HCT116 (cell line): ENCODE results near the gene SLC6A6. TPM values are rescaled to one million over a fixed set of nuclear protein-coding genes. Genes with fewer than 3 reads are reported as not detected.

ENCODE experiments used
- ATAC-seq: fragments of 200-7000 bp; cut with Tn5 transposase; 2 replicates; pipeline ENCODE4 v1.9.1; 2020; ENCODE audit warnings: mild to moderate bottlenecking, moderate library complexity
- BruUV-seq: library from RNA; stranded (reverse); fragments of 400-500 nt; replicated peaks from 2 replicates; lab custom pipeline; 2021; lab: Mats Ljungman, UMichigan
- CTCF ChIA-PET: fragments of 300-600 bp; sonication (Branson Sonifier 250); formaldehyde crosslinking; loops from one replicate; lab custom pipeline; 2021; ENCODE audit warnings: antibody characterized with exemption; lab: Charles Lee
- POLR2A ChIA-PET: fragments of 300-600, 350-600 bp; sonication (Branson Sonifier 250); formaldehyde crosslinking; loops from one replicate; lab custom pipeline; 2021; ENCODE audit warnings: antibody characterized with exemption; lab: Charles Lee
- RAD21 ChIA-PET, 2 experiments: fragments of 300-600 bp; sonication (Branson Sonifier 250); formaldehyde crosslinking; loops; one replicate each; lab custom pipeline; 2023; ENCODE audit warnings: low total read pairs in 2 of 2; ENCODE audit not compliant: uncharacterized antibody in 2 of 2, unreplicated experiment in 2 of 2, low non-redundant PET in 1 of 2; lab: Charles Lee
- DNase-seq: peaks from one replicate; pipeline ENCODE4 v3.0.0-alpha.2; 2010; ENCODE audit warnings: low read depth, low spot score
- H2AFZ ChIP-seq: fragments of 200-600 bp; shearing (Covaris generic), sonication (generic); 2 replicates; pipeline ENCODE4 v1.6.1; 2017; ENCODE audit warnings: low read depth, mixed run types, mixed read lengths, antibody characterized with exemption, low read length; ENCODE audit not compliant: poor library complexity, severe bottlenecking
- H3K27ac ChIP-seq: 2 replicates; pipeline ENCODE4 v1.5.1; 2012; ENCODE audit warnings: low read depth, low read length
- H3K27me3 ChIP-seq: fragments of 200-600 bp; sonication (generic); 2 replicates; pipeline ENCODE4 v1.6.1; 2016; ENCODE audit warnings: mixed run types, low read length, mixed read lengths; ENCODE audit not compliant: insufficient read depth
- H3K36me3 ChIP-seq, 2 experiments: fragments of 200-500 bp in 1 of 2; fragments of 200-600 bp in 1 of 2; sonication (Bioruptor generic) in 1 of 2; sonication (generic) in 1 of 2; 2 replicates each; pipeline versions ENCODE4 v1.5.1 to v1.6.1; 2014 to 2016; ENCODE audit warnings: low read length in 2 of 2, inconsistent platforms in 1 of 2, mixed read lengths in 1 of 2, mixed run types in 1 of 2; ENCODE audit not compliant: insufficient read depth in 2 of 2, control insufficient read depth in 1 of 2
- H3K4me1 ChIP-seq, 2 experiments: fragments of 200-600 bp in 1 of 2; sonication (generic) in 1 of 2; 2 replicates each; pipeline versions ENCODE4 v1.5.1 to v1.6.1; 2012 to 2017; ENCODE audit warnings: low read length in 2 of 2, inconsistent platforms in 1 of 2, mild to moderate bottlenecking in 1 of 2, mixed read lengths in 1 of 2, mixed run types in 1 of 2, moderate library complexity in 1 of 2; ENCODE audit not compliant: insufficient read depth in 2 of 2, control insufficient read depth in 1 of 2
- H3K4me2 ChIP-seq: fragments of 200-600 bp; sonication (generic); 2 replicates; pipeline ENCODE4 v1.6.1; 2017; ENCODE audit warnings: mixed run types, low read length, mixed read lengths
- H3K4me3 ChIP-seq, 2 experiments: fragments of 200-600 bp in 1 of 2; sonication (generic) in 1 of 2; replicated peaks in 1 of 2; 2 replicates each; pipeline ENCODE4 v1.5.1; 2011 to 2016; ENCODE audit warnings: low read length in 2 of 2, control low read depth in 1 of 2, low read depth in 1 of 2, mild to moderate bottlenecking in 1 of 2, mixed read lengths in 1 of 2, mixed run types in 1 of 2
- H3K79me2 ChIP-seq: fragments of 200-600 bp; sonication (generic); 2 replicates; pipeline ENCODE4 v1.6.1; 2017; ENCODE audit warnings: mild to moderate bottlenecking, mixed run types, low read length, moderate library complexity, mixed read lengths; ENCODE audit not compliant: insufficient read depth
- H3K9ac ChIP-seq: fragments of 200-600 bp; sonication (generic); 2 replicates; pipeline ENCODE4 v1.6.1; 2016; ENCODE audit warnings: low read length, mixed read lengths
- H3K9me2 ChIP-seq: fragments of 200-600 bp; sonication (generic), shearing (Covaris generic); 2 replicates; pipeline ENCODE4 v1.6.1; 2017; ENCODE audit warnings: mixed run types, mild to moderate bottlenecking, moderate library complexity; ENCODE audit not compliant: insufficient read depth
- H3K9me3 ChIP-seq, 2 experiments: fragments of 200-500 bp in 1 of 2; fragments of 200-600 bp in 1 of 2; sonication (Bioruptor generic) in 1 of 2; sonication (generic) in 1 of 2; 2 replicates each; pipeline ENCODE4 v1.6.1; 2014 to 2017; ENCODE audit warnings: low read length in 2 of 2, mixed read lengths in 2 of 2, inconsistent platforms in 1 of 2, low read depth in 1 of 2, mild to moderate bottlenecking in 1 of 2, mixed run types in 1 of 2, moderate library complexity in 1 of 2; ENCODE audit not compliant: control insufficient read depth in 1 of 2, insufficient read depth in 1 of 2
- H4K20me1 ChIP-seq: fragments of 200-600 bp; sonication (generic), shearing (Covaris generic); 2 replicates; pipeline ENCODE4 v1.6.1; 2017; ENCODE audit warnings: mixed run types, mild to moderate bottlenecking, moderate library complexity; ENCODE audit not compliant: insufficient read depth
- CBX3 ChIP-seq: IDR thresholded peaks from 2 replicates; pipeline ENCODE4 v1.6.1; 2012; ENCODE audit warnings: low read depth
- EGR1 ChIP-seq: IDR thresholded peaks from 2 replicates; pipeline ENCODE4 v1.6.1; 2012; ENCODE audit warnings: low read depth
- ELF1 ChIP-seq: IDR thresholded peaks from 2 replicates; pipeline ENCODE4 v1.6.1; 2012; ENCODE audit warnings: low read depth, borderline replicate concordance
- EZH2phosphoT487 ChIP-seq: fragments of 200-600 bp; IDR thresholded peaks from 2 replicates; pipeline ENCODE4 v1.6.1; 2018; ENCODE audit warnings: antibody characterized with exemption, borderline replicate concordance
- JUND ChIP-seq: IDR thresholded peaks from 2 replicates; pipeline ENCODE4 v1.6.1; 2012
- POLR2A ChIP-seq: IDR thresholded peaks from 2 replicates; pipeline ENCODE4 v1.7.0; 2011; ENCODE audit warnings: borderline replicate concordance; ENCODE audit not compliant: insufficient read depth, insufficient read length; ENCODE audit errors: extremely low read depth
- POLR2AphosphoS5 ChIP-seq: IDR thresholded peaks from 2 replicates; pipeline ENCODE4 v1.6.1; 2011; ENCODE audit warnings: mild to moderate bottlenecking, low read depth, low read length, moderate library complexity
- SIN3A ChIP-seq: IDR thresholded peaks from 2 replicates; pipeline ENCODE4 v1.6.1; 2012; ENCODE audit warnings: low read depth
- SRF ChIP-seq: IDR thresholded peaks from 2 replicates; pipeline ENCODE4 v1.6.1; 2012; ENCODE audit warnings: low read depth
- ZFX ChIP-seq: fragments of 450-650 bp; IDR thresholded peaks from 2 replicates; pipeline ENCODE4 v1.6.1; 2017
- ZNF274 ChIP-seq: fragments of 200-500 bp; sonication (Bioruptor generic); IDR thresholded peaks from 2 replicates; pipeline ENCODE4 v1.6.1; 2014; ENCODE audit warnings: mild to moderate bottlenecking, low read depth, low read length, inconsistent platforms
- intact Hi-C: fragments of 100-400 bp; cut with micrococcal nuclease; formaldehyde crosslinking; loops from 2 replicates; pipeline ENCODE4 v1.10.0; 2022
- total RNA-seq: library from RNA; stranded (reverse); gene quantifications from one replicate; pipeline ENCODE4 v1.2.1, GENCODE V29; 2021; ENCODE audit not compliant: unreplicated experiment
- TF ChIP-seq, protein P1 (sequence below): IDR thresholded peaks from 2 replicates; pipeline ENCODE4 v1.6.1; 2011; ENCODE audit warnings: mild to moderate bottlenecking, low read length, moderate library complexity; ENCODE audit not compliant: insufficient replicate concordance; ENCODE audit errors: extremely low read depth
- TF ChIP-seq, protein P2 (sequence below): IDR thresholded peaks from 2 replicates; pipeline ENCODE4 v1.6.1; 2012
- TF ChIP-seq, protein P3 (sequence below): IDR thresholded peaks from 2 replicates; pipeline ENCODE4 v1.6.1; 2012
- TF ChIP-seq, protein P4 (sequence below): IDR thresholded peaks from 2 replicates; pipeline ENCODE4 v1.6.1; 2012; ENCODE audit warnings: low read depth

The SLC6A6 gene
- total RNA-seq, 1 experiment from 2014 or later, result 36.3 TPM

DNA sequence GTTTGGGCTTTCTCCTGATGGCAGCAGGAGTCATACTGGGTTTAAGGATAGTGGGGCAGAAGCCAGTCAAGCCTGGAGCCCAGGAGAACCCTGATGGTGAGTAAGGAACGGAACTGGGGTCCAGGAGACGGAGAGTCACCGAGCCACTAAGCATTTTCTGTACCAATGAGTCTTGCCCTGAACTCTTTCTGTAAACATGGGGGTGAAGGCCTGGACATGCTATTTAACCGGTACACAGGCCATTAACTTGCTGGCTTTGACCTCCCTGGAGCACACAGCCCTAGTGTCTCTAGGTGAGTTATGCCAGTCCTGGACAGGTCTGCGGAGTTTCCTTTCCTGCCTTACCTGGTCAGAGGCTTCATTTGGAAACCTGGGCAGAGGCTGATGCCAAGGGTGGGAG, 3.9 kb downstream of the SLC6A6 start:
- no peaks in the 10 kb centered on the region for H4K20me1 ChIP-seq
- H3K4me3 ChIP-seq, result no peak overlapping the region
- peaks cover 0 to 18% of the 10 kb centered on the region in 2 experiments; a peak in 1 of 4 replicates for H3K36me3 ChIP-seq
- DNase-seq (no peak), ATAC-seq (no peak)
- H3K27me3 ChIP-seq, result no peaks in the 10 kb centered on the region
- no peak for TF ChIP-seq POLR2AphosphoS5
- no peak overlapping the region for H3K4me2 ChIP-seq
- H3K27ac ChIP-seq, result no peak overlapping the region
- no TSS peak for BruUV-seq
- H3K9ac ChIP-seq, result no peak overlapping the region
- intact Hi-C loops, result no loop called here
- no peaks in the 10 kb centered on the region for H3K9me2 ChIP-seq
- no peaks in the 10 kb centered on the region for H3K9me3 ChIP-seq
- H3K4me1 ChIP-seq, result peaks cover 36 to 63% of the 10 kb centered on the region in 2 experiments
- no peak overlapping the region for H2AFZ ChIP-seq
- H3K79me2 ChIP-seq, result peaks cover 85% of the 10 kb centered on the region
- ChIA-PET RAD21 (no interaction called here), POLR2A (no interaction called here), CTCF (no interaction called here)

DNA sequence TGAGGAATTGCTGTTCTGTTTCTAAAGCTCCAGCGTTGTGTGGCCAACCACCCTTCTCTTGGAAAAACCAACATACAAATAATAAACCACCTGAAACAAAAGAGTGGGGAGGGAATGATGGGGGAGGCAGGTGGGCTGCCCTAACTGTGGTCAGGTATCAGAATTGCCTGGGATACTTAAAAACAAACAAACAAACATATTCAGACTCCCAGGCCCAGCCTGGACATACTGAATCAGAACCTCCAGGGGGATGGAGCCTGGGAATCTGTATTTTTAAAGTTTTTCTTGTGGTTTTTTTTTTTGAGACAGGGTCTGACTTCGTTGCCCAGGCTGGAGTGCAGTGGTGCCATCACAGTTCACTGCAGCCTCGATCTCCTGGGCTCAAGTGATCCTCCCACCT, 4.4 kb downstream of the SLC6A6 start:
- intact Hi-C loops, result no loop called here
- no peaks in the 10 kb centered on the region for H3K9me2 ChIP-seq
- H3K27me3 ChIP-seq, result no peaks in the 10 kb centered on the region
- no peak overlapping the region for H3K9ac ChIP-seq
- no peak overlapping the region for H3K4me2 ChIP-seq
- TF ChIP-seq CBX3 (no peak), ELF1 (no peak), SIN3A (no peak), POLR2A (no peak), JUND (no peak), SRF (no peak), EGR1 (no peak), ZNF274 (no peak), ZFX (no peak), EZH2phosphoT487 (no peak)
- TF ChIP-seq, protein P1, sequence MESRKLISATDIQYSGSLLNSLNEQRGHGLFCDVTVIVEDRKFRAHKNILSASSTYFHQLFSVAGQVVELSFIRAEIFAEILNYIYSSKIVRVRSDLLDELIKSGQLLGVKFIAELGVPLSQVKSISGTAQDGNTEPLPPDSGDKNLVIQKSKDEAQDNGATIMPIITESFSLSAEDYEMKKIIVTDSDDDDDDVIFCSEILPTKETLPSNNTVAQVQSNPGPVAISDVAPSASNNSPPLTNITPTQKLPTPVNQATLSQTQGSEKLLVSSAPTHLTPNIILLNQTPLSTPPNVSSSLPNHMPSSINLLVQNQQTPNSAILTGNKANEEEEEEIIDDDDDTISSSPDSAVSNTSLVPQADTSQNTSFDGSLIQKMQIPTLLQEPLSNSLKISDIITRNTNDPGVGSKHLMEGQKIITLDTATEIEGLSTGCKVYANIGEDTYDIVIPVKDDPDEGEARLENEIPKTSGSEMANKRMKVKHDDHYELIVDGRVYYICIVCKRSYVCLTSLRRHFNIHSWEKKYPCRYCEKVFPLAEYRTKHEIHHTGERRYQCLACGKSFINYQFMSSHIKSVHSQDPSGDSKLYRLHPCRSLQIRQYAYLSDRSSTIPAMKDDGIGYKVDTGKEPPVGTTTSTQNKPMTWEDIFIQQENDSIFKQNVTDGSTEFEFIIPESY, result no peak
- TF ChIP-seq, protein P2, sequence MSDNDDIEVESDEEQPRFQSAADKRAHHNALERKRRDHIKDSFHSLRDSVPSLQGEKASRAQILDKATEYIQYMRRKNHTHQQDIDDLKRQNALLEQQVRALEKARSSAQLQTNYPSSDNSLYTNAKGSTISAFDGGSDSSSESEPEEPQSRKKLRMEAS, result no peak
- TF ChIP-seq, protein P3, sequence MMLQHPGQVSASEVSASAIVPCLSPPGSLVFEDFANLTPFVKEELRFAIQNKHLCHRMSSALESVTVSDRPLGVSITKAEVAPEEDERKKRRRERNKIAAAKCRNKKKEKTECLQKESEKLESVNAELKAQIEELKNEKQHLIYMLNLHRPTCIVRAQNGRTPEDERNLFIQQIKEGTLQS, result no peak
- TF ChIP-seq, protein P4, sequence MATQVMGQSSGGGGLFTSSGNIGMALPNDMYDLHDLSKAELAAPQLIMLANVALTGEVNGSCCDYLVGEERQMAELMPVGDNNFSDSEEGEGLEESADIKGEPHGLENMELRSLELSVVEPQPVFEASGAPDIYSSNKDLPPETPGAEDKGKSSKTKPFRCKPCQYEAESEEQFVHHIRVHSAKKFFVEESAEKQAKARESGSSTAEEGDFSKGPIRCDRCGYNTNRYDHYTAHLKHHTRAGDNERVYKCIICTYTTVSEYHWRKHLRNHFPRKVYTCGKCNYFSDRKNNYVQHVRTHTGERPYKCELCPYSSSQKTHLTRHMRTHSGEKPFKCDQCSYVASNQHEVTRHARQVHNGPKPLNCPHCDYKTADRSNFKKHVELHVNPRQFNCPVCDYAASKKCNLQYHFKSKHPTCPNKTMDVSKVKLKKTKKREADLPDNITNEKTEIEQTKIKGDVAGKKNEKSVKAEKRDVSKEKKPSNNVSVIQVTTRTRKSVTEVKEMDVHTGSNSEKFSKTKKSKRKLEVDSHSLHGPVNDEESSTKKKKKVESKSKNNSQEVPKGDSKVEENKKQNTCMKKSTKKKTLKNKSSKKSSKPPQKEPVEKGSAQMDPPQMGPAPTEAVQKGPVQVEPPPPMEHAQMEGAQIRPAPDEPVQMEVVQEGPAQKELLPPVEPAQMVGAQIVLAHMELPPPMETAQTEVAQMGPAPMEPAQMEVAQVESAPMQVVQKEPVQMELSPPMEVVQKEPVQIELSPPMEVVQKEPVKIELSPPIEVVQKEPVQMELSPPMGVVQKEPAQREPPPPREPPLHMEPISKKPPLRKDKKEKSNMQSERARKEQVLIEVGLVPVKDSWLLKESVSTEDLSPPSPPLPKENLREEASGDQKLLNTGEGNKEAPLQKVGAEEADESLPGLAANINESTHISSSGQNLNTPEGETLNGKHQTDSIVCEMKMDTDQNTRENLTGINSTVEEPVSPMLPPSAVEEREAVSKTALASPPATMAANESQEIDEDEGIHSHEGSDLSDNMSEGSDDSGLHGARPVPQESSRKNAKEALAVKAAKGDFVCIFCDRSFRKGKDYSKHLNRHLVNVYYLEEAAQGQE, result no peak
- H3K4me1 ChIP-seq, result peaks cover 34 to 61% of the 10 kb centered on the region in 2 experiments
- no peaks in the 10 kb centered on the region for H3K9me3 ChIP-seq
- no peak overlapping the region for H3K27ac ChIP-seq
- ChIA-PET RAD21 (no interaction called here), CTCF (no interaction called here), POLR2A (no interaction called here)
- BruUV-seq, result no TSS peak
- no peaks in the 10 kb centered on the region for H4K20me1 ChIP-seq
- no peak overlapping the region for H3K4me3 ChIP-seq
- DNase-seq (no peak), ATAC-seq (no peak)
- H3K36me3 ChIP-seq, result peaks cover 0 to 21% of the 10 kb centered on the region in 2 experiments; a peak in 1 of 4 replicates
- peaks cover 90% of the 10 kb centered on the region for H3K79me2 ChIP-seq
- no peak overlapping the region for H2AFZ ChIP-seq
